Astrocyte of the cerebellum (primary cell): ENCODE measurements around the gene FSCN2.

ENCODE experiments used
- DNase-seq: peaks from one replicate; pipeline ENCODE4 v3.0.0-alpha.2; 2011; ENCODE audit warnings: low read depth
- H3K4me3 ChIP-seq: 2 replicates; pipeline ENCODE4 v1.5.1; 2011; ENCODE audit warnings: mild to moderate bottlenecking, low read depth, low read length, moderate library complexity
- in situ Hi-C: cut with HindIII; loops from 2 replicates; pipeline ENCODE4 v1.10.0; 2017; ENCODE audit warnings: low sequenced_read_pairs
- TF ChIP-seq, protein P1 (sequence below): IDR thresholded peaks from 2 replicates; pipeline ENCODE4 v1.5.1; 2012; ENCODE audit warnings: low read length, low read depth, moderate library complexity, mild to moderate bottlenecking; ENCODE audit errors: missing control alignments

FSCN2 gene

GRCh38 chr17:81482673-81483072 lies 45.5 kb upstream of the FSCN2 start:
- no peak for DNase-seq
- in situ Hi-C loops: no loop called here
- TF ChIP-seq, protein P1, sequence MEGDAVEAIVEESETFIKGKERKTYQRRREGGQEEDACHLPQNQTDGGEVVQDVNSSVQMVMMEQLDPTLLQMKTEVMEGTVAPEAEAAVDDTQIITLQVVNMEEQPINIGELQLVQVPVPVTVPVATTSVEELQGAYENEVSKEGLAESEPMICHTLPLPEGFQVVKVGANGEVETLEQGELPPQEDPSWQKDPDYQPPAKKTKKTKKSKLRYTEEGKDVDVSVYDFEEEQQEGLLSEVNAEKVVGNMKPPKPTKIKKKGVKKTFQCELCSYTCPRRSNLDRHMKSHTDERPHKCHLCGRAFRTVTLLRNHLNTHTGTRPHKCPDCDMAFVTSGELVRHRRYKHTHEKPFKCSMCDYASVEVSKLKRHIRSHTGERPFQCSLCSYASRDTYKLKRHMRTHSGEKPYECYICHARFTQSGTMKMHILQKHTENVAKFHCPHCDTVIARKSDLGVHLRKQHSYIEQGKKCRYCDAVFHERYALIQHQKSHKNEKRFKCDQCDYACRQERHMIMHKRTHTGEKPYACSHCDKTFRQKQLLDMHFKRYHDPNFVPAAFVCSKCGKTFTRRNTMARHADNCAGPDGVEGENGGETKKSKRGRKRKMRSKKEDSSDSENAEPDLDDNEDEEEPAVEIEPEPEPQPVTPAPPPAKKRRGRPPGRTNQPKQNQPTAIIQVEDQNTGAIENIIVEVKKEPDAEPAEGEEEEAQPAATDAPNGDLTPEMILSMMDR: no peak
- H3K4me3 ChIP-seq: no peak overlapping the region

DNA sequence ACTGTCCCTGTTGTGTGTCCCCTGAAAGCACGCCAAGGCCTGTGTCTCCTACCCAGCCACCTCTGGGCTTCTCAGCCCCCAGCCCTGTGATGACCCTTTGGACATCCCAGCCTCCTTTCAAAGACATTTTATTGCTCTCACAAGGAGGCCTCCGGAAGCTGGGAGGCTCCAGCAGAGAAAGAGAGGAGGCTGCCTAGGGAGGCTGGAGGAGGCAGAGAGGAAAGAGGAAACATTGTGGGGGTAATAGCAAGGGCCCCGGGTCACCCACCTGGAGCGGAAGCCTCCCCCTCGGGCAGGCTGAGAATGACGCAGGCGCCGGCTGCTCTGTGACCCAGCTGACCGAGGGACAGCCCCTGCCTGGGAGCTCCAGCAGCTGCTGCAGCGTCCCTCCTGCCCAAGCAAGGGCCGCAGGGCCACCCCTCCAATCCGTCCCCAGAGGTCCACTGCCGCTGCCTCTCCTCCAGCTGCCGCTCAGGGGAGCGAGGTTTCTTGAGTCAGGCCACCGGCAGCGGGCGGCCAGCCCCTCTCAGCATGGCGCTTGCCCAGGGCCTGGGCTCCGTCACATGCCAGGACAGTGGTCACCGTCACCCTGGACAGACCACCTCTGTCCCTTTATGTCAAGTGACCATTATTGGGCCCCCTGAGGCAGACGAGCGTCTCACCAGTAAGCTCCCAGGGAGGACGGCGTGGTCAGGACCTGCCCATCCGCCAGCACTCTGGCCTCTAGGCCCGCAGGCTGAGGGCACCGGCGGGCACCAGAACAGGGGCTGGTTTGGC lies 44.9 kb upstream of the FSCN2 start:
- TF ChIP-seq, protein P1: no peak
- no peak overlapping the region for H3K4me3 ChIP-seq
- DNase-seq: no peak
- in situ Hi-C loops: no loop called here

GRCh38 chr17:81483862-81484194 lies 44.3 kb upstream of the FSCN2 start:
- peak overlapping the region; percentile 19 for H3K4me3 ChIP-seq

GRCh38 chr17:81484195-81484979 lies 43.8 kb upstream of the FSCN2 start:
- TF ChIP-seq, protein P1: peak; percentile 74
- H3K4me3 ChIP-seq: peak overlapping the region; percentile 27
- in situ Hi-C loops: no loop called here
- DNase-seq: peak; percentile 46

More at GRCh38 chr17:81483862-81484194, 44.3 kb upstream of the FSCN2 start:
- no peak for DNase-seq
- TF ChIP-seq, protein P1: no peak
- in situ Hi-C loops: no loop called here

GRCh38 chr17:81486199-81486810 lies 41.9 kb upstream of the FSCN2 start:
- TF ChIP-seq, protein P1: no peak
- in situ Hi-C loops: no loop called here
- no peak for DNase-seq
- no peak overlapping the region for H3K4me3 ChIP-seq

- no peak overlapping the region for H3K4me3 ChIP-seq
- in situ Hi-C loops: no loop called here
- TF ChIP-seq, protein P1: no peak
- no peak for DNase-seq
Measured at GRCh38 chr17:81487089-81487486, 41.1 kb upstream of the FSCN2 start.
